COLO829 (cell line): Measurements from ENCODE around the gene ALX4.
A peak's percentile ranks its signal among the peaks of the same experiment; 100 is the strongest.

Experiments used
- DNase-seq: peaks from one replicate; pipeline ENCODE4 v3.0.0; 2012; ENCODE audit warnings: low spot score

Gene ALX4

GRCh38 chr11:44244639-44245310, 65.2 kb downstream of the ALX4 start:
- no peak for DNase-seq

DNA sequence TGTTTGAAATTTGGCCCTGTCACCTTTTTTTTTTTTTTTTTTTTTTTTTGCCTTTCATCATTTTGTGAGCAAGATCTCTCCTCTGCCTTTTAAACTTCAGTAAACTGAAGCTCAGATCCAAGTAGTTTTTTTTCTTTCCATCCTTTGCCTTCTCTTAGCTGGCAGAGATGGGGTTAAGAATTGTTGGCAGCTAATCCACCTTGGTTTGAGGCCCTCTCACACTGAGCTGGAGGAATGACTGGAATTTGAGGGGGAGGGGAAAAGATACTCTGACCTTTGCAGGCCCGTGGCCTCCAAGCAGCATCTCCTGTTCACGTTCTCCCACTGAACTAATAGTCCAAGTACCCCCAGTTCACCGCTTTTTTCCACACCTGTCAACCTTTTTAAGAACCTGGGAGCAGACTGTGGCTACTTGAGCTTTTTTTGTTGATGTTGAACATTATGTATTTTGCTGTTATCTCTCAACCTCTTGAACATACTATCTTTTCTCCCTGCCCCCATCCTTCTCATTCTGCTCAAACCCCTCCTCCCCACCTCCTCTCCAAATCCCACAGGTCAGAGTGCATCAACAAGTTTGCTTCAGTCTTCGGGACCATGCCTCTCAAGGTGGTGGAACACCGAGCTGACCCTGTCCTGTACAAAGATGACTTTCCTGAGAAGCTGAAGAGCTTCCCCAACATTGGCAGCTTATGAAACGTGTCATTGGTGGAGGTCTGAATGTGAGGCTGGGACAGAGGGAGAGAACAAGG, 66.2 kb downstream of the ALX4 start:
- DNase-seq, result peak; percentile 24

GRCh38 chr11:44243086-44243485, 66.9 kb downstream of the ALX4 start:
- DNase-seq, result no peak

GRCh38 chr11:44241851-44242250, 68.1 kb downstream of the ALX4 start:
- DNase-seq, result no peak

GRCh38 chr11:44237156-44237555, 72.8 kb downstream of the ALX4 start:
- DNase-seq, result no peak

GRCh38 chr11:44236296-44236695, 73.6 kb downstream of the ALX4 start:
- no peak for DNase-seq

DNA sequence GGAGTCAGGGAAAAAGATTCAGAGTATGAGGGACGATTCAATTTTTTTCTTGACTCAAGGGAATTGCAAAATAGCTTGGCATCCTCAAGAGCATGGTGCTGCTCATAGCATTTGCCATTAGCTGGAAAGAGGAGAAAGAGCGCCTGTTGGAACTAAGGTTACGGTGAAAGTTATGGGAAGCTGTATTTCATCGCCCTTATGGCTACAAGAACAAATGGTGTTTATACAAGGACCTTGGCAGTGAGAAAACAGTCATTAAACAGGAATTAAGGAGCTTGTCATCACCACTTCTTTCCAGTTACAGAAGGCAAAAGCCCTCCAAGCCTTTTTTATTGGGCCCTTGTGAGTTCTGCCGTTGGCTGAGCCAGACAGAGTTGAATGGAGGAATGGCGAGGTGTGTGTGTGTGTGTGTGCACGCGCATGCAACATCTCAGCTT, 74.2 kb downstream of the ALX4 start:
- no peak for DNase-seq

GRCh38 chr11:44229624-44230023, 80.3 kb downstream of the ALX4 start:
- no peak for DNase-seq

GRCh38 chr11:44229098-44229497, 80.8 kb downstream of the ALX4 start:
- DNase-seq, result no peak

- DNase-seq, result no peak
Measured at GRCh38 chr11:44228379-44228778, 81.6 kb downstream of the ALX4 start.

- DNase-seq, result no peak
Measured at GRCh38 chr11:44226945-44227344, 83.0 kb downstream of the ALX4 start.

GRCh38 chr11:44226490-44226889, 83.4 kb downstream of the ALX4 start:
- peak; percentile 72 for DNase-seq

DNA sequence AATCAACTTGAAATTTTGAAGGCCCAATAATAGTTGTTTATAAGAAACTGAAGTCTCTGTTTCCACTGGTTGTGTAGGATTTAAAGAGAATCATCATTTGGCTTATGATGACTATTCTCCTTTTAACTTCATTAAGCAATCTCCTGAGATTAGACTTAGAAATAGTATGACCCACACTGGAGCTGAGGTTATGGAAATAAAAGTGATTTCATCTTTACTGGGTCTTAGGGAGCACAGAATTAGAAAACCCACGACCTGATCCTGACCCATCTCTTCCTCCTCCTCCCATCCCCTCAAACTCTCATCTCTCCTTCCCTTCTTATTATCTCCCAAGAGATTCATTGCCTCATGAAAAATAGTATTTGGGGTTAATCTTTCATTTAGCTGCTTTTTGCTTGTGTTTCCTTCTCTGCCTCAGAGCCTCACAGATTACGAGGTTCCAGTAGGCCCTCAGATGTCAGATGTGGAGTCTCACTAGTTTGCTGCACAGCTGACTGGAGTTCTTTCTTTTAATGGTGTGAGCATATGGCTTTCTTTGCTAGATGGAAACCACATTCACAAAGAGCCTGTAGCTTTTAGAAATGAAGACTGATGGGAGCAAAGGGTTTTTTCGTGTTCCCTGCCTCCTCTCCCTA, 85.0 kb downstream of the ALX4 start:
- no peak for DNase-seq

DNA sequence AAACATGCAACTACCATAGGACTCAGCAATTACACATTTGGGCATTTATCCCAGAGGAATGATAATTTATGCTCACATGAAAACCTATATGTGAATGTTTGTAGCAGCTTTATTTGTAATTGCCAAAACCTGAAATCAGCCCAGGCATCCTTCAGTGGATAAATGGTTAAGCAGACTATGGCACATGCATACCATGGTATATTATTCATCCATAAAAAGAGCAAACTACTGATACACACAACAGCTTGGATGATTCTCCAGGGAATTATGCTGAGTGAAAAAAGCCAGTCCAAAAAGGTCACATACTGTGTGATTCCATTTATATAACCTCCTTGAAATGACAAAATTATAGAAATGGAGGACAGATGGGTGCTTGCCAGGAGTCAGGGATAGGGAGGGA, 86.7 kb downstream of the ALX4 start:
- no peak for DNase-seq

GRCh38 chr11:44221992-44222391, 87.9 kb downstream of the ALX4 start:
- DNase-seq, result no peak

- no peak for DNase-seq
Measured at GRCh38 chr11:44221456-44221855, 88.5 kb downstream of the ALX4 start.

GRCh38 chr11:44219830-44220796, 89.8 kb downstream of the ALX4 start:
- no peak for DNase-seq

DNA sequence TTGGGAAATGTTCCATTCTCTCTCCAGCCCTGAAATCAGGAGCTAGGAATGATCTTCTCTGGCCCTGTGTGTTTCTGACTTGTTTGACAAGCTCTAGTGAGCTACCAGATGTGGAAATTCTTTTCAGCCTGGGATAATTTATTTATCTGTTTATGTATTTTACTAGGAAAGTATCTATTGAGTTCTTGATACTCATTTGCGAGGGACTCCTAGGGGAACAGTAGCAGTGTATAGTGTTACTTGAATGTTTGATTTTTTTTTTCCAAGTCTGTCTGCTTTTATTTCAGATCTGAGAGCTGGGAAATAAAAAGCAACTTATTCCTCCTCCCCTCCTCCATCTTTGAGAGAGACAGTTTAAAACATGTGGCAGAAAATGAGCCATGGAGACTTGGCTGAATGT, 92.5 kb downstream of the ALX4 start:
- no peak for DNase-seq

DNA sequence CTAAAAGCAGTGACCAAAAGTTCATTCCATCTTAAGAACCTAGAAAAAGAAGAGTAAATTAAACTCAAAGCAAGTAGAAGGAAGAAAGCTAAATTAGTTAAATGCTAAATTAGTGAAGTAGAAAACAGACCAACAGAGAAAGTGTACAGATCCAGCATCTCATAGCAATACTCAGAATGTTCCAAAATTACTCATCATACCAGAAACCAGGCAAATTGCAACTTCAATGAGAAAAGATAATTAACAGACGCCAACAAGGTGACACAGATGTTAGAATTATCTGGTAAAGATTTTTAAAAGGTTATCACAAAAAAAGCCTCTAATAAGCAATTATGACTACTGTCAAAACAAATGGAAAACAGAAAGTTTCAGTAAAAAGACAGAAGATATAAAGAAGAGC, 96.8 kb downstream of the ALX4 start:
- no peak for DNase-seq

- no peak for DNase-seq
Measured at GRCh38 chr11:44212128-44212527, 97.8 kb downstream of the ALX4 start.
